Thoracic aorta (tissue), 2 donors: ENCODE data around the gene ZNF648. TPM values are rescaled to one million over a fixed set of nuclear protein-coding genes. Genes with fewer than 3 reads are reported as not detected.

Experiments used
- ATAC-seq: fragments of 150-250 bp; one replicate; pipeline ENCODE4 v1.8.0; 2017; ENCODE audit warnings: low read depth; ENCODE audit not compliant: insufficient number of reproducible peaks, low FRiP score
- DNase-seq: peaks from one replicate; pipeline ENCODE4 v3.0.0-alpha.2; 2020; ENCODE audit warnings: low spot score
- H3K27ac ChIP-seq, 2 donors: fragments of 200-600 bp; sonication (generic); 1 replicate in 1 of 2; 2 replicates in 1 of 2; pipeline ENCODE4 v1.5.1; 2016; ENCODE audit warnings: mild to moderate bottlenecking in 2 of 2, moderate library complexity in 2 of 2
- H3K27me3 ChIP-seq: fragments of 200-600 bp; sonication (generic); replicated peaks from 2 replicates; pipeline ENCODE4 v1.6.0; 2016; ENCODE audit warnings: mild to moderate bottlenecking; ENCODE audit not compliant: insufficient read depth
- H3K36me3 ChIP-seq: fragments of 200-600 bp; sonication (generic); one replicate; pipeline ENCODE4 v1.5.1; 2016
- H3K4me1 ChIP-seq, 2 donors: fragments of 200-600 bp; sonication (generic); 1 replicate in 1 of 2; 2 replicates in 1 of 2; pipeline versions ENCODE4 v1.5.1 to v1.6.0; 2016; ENCODE audit warnings: low read depth in 2 of 2, mild to moderate bottlenecking in 1 of 2; ENCODE audit not compliant: control insufficient read depth in 1 of 2
- H3K4me3 ChIP-seq: fragments of 200-600 bp; sonication (generic); 2 replicates; pipeline ENCODE4 v1.5.1; 2016; ENCODE audit warnings: mild to moderate bottlenecking
- H3K9me3 ChIP-seq: fragments of 200-600 bp; sonication (generic); 2 replicates; pipeline ENCODE4 v1.5.1; 2016
- total RNA-seq, 2 donors: library from RNA; depleted of rRNA; stranded (reverse); fragments of >200 nt; gene quantifications; one replicate each; pipeline versions ENCODE4 v1.1.0 to v1.2.3, GENCODE V29; 2016
- TF ChIP-seq, protein P1 (sequence below): fragments of 200-600 bp; sonication (generic); IDR thresholded peaks from one replicate; pipeline ENCODE4 v1.5.1; 2019; ENCODE audit warnings: antibody characterized with exemption

ZNF648 gene
- total RNA-seq, 2 donors from 2014 or later, result not detected

DNA sequence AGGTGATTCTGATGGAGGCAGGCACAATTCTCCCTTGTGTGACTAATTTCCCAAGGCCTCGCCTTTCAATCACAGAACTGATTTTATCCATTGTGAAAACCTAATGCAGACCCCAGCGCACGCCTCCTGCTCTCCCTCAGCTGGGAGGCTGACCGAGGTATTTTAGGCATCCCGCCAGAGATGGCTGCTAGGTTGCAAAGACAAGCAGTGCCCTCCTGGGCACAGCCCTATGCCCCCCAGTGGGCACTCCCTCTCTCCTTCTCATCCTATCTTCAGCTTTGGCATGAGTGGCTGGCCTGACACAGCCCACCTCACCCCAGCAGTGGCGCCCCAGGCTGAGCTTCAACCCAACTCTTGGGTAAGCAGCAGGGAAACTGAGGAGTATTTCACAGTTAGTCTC, 24.2 kb upstream of the ZNF648 start:
- Histone ChIP-seq H3K27me3 (no peaks in the 10 kb centered on the region), H3K4me3 (no peak overlapping the region), H3K4me1 (peaks cover 0 to 3% of the 10 kb centered on the region in 2 donors), H3K9me3 (no peaks in the 10 kb centered on the region), H3K27ac (no peak overlapping the region), H3K36me3 (no peaks in the 10 kb centered on the region)
- no peak for ATAC-seq
- DNase-seq, result no peak
- TF ChIP-seq, protein P1, sequence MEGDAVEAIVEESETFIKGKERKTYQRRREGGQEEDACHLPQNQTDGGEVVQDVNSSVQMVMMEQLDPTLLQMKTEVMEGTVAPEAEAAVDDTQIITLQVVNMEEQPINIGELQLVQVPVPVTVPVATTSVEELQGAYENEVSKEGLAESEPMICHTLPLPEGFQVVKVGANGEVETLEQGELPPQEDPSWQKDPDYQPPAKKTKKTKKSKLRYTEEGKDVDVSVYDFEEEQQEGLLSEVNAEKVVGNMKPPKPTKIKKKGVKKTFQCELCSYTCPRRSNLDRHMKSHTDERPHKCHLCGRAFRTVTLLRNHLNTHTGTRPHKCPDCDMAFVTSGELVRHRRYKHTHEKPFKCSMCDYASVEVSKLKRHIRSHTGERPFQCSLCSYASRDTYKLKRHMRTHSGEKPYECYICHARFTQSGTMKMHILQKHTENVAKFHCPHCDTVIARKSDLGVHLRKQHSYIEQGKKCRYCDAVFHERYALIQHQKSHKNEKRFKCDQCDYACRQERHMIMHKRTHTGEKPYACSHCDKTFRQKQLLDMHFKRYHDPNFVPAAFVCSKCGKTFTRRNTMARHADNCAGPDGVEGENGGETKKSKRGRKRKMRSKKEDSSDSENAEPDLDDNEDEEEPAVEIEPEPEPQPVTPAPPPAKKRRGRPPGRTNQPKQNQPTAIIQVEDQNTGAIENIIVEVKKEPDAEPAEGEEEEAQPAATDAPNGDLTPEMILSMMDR, result no peak

DNA sequence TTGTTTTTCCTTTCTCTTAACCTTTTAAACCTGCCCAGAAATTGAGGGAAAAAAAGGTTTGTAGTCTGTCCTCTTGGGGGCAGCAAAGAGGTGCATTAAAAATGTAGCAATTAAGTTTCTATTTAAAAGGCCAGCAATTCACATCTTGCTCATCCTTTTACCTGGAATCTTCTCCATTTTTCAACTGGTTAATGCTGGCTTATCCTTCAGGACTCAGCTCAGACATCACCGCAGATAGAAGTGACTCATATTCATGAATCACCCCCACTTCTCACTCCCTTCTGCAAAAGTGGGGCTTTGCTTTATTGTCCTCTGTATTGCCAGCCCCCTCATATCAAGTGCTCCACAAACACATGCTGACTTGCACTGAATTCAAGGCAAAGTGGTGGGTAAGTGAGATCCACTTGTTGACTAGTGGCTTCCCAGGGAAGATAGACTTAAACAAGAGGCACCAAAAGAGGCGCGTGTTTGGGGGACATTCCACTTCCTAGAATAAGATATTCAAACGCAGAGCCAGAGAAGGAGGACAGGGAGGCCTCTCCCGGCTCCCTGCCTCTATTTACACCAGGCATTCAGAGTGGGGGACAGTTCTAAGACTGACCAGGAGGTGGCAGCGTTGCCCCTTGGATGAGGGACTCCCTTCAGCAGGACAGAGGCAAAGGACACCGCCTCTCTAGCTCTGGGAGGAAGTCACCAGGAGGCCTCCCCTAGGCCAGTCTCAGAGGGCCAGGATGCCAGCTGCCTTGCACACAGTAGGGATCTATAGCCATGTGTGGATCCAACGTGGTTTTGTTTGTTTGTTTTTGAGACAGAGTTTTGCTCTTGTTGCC, 23.2 kb upstream of the ZNF648 start:
- ATAC-seq, result no peak
- Histone ChIP-seq H3K27ac (no peak overlapping the region), H3K4me3 (no peak overlapping the region), H3K36me3 (no peaks in the 10 kb centered on the region), H3K9me3 (no peaks in the 10 kb centered on the region), H3K4me1 (peaks cover 0 to 3% of the 10 kb centered on the region in 2 donors), H3K27me3 (no peaks in the 10 kb centered on the region)
- TF ChIP-seq, protein P1, result peak; percentile 83
- peak; percentile 62 for DNase-seq

DNA sequence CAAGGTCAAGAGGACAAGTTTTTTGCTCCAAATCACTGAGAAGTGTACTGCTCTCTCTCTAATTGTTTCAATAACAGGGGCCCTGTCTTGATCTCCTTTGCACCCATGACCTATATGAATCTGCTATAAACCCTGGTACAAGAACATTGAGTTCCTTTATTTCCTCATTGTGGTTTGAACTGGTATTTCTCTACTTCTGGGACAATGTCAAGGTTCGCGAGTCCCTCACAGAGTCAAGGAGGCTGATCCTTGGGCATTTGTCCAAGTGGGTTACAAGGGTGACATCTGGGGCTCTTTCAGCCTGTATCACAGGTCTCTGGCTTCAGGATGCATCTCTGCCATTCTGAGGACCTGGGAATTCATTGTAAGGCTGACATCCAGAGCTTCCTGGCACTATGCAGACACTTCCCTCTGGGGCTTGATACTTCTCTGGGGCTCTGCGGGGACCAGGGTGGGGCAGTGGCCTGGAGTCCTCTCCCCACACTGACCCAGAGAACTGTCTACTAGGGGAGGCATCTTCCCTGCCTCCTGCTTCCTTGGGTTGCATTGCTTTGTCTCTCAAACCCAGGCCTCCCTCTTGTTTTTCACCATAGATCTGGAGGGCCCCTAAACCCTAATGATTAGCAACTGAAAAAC, 22.5 kb upstream of the ZNF648 start:
- TF ChIP-seq, protein P1, result no peak
- no peak for ATAC-seq
- no peak overlapping the region for H3K4me3 ChIP-seq
- no peaks in the 10 kb centered on the region for H3K9me3 ChIP-seq
- no peak overlapping the region for H3K27ac ChIP-seq
- no peak for DNase-seq
- peaks cover 0 to 3% of the 10 kb centered on the region in 2 donors for H3K4me1 ChIP-seq
- no peaks in the 10 kb centered on the region for H3K36me3 ChIP-seq
- no peaks in the 10 kb centered on the region for H3K27me3 ChIP-seq

DNA sequence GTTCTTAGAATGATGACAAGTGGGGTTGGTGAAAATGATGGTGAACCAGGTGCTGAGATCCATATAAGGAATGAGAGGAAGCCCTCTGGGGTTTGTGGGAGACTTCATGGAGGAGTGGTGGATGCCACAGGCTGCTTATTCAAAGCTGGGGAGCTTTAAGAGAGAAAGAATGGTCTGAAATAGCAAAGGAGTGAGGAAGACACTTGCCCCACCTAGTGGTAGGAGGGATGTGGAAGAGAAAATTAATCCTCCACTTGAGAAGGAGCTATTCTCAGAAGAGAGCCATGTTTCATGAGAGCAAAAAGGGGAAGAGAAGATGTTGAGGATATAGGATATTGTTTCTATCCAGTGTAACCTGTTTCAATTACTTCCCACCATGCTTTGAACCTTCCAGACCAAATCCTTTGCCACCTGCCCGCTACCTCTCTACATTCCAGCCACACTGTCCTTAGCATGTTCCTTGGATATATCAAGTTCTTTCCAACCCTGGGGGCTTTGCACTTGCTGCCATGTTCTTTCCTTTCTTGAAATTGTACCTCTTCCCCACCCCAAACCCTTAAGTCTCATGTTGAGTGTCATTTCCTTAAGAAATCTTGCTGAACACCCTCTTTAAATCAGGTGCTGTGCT, 19.6 kb upstream of the ZNF648 start:
- no peak overlapping the region for H3K27ac ChIP-seq
- H3K4me3 ChIP-seq, result no peak overlapping the region
- no peaks in the 10 kb centered on the region for H3K36me3 ChIP-seq
- no peaks in the 10 kb centered on the region for H3K9me3 ChIP-seq
- peaks cover 0 to 3% of the 10 kb centered on the region in 2 donors for H3K4me1 ChIP-seq
- ATAC-seq, result no peak
- DNase-seq, result no peak
- TF ChIP-seq, protein P1, result peak; percentile 49
- H3K27me3 ChIP-seq, result no peaks in the 10 kb centered on the region

DNA sequence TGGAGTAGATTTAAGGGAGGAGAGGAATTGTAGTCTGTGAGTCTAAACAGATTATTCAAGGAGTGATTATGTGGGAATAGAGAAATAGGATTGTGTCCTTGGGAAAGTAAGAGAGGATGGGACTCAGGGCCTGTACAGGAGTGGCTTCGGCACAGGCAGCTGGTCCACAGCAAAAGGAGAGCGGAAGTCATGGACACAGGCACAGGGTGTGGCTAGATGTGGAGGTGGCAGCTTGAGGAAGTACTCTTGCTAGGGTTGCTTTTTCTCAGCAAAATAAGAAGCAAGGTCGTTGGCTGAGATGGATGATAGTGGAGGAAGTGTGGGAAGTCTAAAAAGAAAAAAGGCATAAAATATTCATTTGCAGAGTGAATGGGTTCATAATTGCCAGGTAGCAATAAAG, 18.5 kb upstream of the ZNF648 start:
- Histone ChIP-seq H3K36me3 (no peaks in the 10 kb centered on the region), H3K4me1 (peaks cover 0 to 3% of the 10 kb centered on the region in 2 donors), H3K27ac (no peak overlapping the region), H3K9me3 (no peaks in the 10 kb centered on the region), H3K27me3 (no peaks in the 10 kb centered on the region), H3K4me3 (no peak overlapping the region)
- DNase-seq (no peak), ATAC-seq (no peak)
- TF ChIP-seq, protein P1, result no peak
